Subcutaneous adipose tissue (tissue), 4 donors: Measurements from ENCODE around the gene SBF2. TPM values are rescaled to one million over a fixed set of nuclear protein-coding genes. Genes with fewer than 3 reads are reported as not detected.

ENCODE experiments used
- total RNA-seq, 4 donors: library from RNA; depleted of rRNA; stranded (reverse); fragments of >200 nt; gene quantifications; one replicate each; pipeline ENCODE4 v1.1.0, GENCODE V29; 2016
- TF ChIP-seq, protein P1 (sequence below): fragments of 450-650 bp; IDR thresholded peaks from one replicate; pipeline ENCODE4 v1.5.1; 2016; ENCODE audit warnings: low read depth, mild to moderate bottlenecking, control low read depth, antibody characterized with exemption, moderate library complexity

The SBF2 gene
- total RNA-seq, 4 donors from 2014 or later, result 87.2 to 103 (median 97.3) TPM

DNA sequence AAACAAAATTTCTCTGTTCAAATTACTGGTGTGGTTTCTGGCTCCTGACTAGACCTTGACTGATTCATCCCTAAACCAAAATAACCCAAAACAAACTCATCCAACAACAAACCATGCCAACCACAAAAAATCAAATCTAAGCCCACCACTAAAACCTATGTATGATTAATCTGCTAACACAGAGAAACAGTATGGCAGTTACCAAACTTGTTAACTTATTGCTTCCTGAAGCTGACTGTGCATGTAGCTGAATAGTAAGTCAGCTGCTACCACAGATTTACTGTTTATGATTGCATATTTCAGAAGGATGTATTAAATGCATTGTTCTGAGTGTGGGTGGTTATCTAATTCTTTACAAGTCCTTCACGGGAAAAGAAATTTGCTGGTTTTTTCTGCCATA lies 399.0 kb downstream of the SBF2 start:
- TF ChIP-seq, protein P1, sequence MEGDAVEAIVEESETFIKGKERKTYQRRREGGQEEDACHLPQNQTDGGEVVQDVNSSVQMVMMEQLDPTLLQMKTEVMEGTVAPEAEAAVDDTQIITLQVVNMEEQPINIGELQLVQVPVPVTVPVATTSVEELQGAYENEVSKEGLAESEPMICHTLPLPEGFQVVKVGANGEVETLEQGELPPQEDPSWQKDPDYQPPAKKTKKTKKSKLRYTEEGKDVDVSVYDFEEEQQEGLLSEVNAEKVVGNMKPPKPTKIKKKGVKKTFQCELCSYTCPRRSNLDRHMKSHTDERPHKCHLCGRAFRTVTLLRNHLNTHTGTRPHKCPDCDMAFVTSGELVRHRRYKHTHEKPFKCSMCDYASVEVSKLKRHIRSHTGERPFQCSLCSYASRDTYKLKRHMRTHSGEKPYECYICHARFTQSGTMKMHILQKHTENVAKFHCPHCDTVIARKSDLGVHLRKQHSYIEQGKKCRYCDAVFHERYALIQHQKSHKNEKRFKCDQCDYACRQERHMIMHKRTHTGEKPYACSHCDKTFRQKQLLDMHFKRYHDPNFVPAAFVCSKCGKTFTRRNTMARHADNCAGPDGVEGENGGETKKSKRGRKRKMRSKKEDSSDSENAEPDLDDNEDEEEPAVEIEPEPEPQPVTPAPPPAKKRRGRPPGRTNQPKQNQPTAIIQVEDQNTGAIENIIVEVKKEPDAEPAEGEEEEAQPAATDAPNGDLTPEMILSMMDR, result no peak

- TF ChIP-seq, protein P1, result no peak
These were observed 400.5 kb downstream of the SBF2 start for GRCh38 chr11:9893474-9893873.

DNA sequence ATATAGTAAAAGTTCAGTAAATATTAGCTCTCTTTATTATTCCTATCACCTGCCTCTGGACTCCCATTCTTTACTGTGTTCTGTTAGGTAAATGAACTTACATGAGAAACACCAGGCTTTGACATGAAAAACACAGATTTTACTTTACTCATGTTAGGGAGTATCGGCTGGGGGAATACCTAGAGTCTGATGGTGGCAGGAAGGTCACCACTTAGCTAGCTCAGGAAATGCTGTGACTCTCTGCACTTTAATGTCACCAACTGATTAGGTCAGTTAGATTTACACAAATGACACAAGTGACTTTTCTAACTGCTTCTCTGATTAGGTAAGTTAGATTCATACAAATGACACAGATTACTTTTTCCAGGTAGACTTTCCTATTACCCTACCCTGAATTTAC lies 405.1 kb downstream of the SBF2 start:
- TF ChIP-seq, protein P1, result no peak

DNA sequence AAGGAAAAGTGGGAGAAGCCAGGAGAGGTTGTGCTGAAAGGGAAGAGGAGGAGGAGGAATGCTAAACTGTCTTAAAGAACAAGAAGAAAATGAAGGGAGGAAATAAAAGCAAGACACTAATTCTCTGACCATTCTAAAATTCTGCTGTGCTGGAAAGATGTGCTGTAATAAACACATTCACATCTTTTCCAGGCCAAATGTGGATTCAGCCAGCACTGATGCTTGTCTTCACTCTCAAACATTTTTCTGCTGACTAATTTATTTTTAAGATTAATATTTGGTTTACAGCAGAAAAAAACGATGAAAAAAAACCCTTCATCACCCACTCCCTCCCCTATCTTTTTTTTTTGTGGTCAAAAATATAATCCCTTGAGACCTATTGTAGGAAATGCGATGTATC lies 406.5 kb downstream of the SBF2 start:
- TF ChIP-seq, protein P1, result no peak

DNA sequence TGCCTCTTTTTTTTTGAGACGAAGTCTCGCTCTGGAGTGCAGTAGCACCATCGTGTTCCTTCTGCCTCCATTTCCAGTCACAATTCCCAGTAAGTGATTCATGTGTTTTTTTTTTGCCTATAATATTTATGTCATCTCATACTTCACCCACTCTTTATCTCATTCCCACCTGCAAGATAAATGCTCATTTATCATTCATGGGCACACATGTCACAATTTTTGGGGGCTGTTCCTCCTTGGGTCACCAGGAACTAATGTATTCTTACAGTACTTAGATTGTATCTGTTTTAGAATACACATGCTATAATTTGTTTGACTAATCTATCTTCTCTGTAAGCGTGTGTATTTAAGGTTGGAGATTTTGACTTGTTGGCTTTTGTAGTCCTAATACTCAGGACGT lies 407.4 kb downstream of the SBF2 start:
- TF ChIP-seq, protein P1, result no peak

DNA sequence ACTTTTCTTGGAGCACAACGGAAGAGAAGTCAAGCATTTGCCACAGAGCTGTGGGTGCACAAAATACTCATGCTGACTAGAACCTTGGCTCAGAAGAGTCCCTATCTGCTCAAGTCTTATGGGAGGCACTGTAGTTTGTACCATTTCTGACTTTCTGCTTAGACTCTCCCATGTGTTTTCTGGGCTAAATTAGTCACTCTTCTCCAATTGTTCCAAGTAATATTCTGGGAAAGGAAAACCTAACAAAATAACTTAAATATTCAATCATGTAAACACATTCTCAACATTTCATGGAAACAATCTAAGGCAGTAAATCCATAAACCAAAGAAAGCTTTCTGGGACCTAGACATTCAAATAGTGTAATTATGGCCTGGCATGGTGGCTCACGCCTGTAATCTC lies 409.4 kb downstream of the SBF2 start:
- TF ChIP-seq, protein P1, result no peak

DNA sequence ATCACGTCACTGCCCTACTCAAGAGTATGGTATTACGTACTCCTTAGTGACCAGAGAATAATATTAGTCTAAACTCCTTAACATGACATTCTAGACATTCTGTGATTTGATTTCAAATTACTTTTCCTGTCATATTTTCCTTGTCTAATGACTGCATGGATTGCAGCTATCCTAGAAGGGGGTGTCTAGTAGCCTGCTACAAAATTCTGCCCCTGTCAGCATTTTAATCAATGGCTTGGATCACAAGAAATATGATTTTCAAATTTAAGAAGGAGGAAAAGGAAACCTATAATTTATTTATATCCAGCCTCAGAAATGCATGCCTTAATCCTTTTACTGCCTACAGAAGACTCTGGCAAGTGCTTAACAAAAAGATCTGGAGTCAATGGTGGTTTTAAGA lies 413.4 kb downstream of the SBF2 start:
- TF ChIP-seq, protein P1, result no peak

- TF ChIP-seq, protein P1, result no peak
These were observed 415.1 kb downstream of the SBF2 start for GRCh38 chr11:9878936-9879335.
